GM06990 (cell line): ENCODE results near the gene FZD7.

ENCODE experiments used
- DNase-seq: peaks from one replicate; pipeline ENCODE4 v3.0.0-alpha.2; 2011; ENCODE audit not compliant: insufficient read length; ENCODE audit errors: extremely low read depth
- H3K27me3 ChIP-seq: replicated peaks from 2 replicates; pipeline ENCODE4 v1.6.0; 2011; ENCODE audit warnings: low read length; ENCODE audit not compliant: control insufficient read depth, insufficient read depth
- H3K36me3 ChIP-seq: 2 replicates; pipeline ENCODE4 v1.5.1; 2011; ENCODE audit warnings: low read length; ENCODE audit not compliant: control insufficient read depth, insufficient read depth
- H3K4me3 ChIP-seq: replicated peaks from 2 replicates; pipeline ENCODE4 v1.5.1; 2011; ENCODE audit warnings: low read depth, mild to moderate bottlenecking, control low read depth, low read length
- TF ChIP-seq, protein P1 (sequence below): IDR thresholded peaks from 2 replicates; pipeline ENCODE4 v1.5.1; 2011; ENCODE audit warnings: low read length, control low read depth, mild to moderate bottlenecking, inconsistent platforms; ENCODE audit not compliant: insufficient read depth, poor library complexity, severe bottlenecking

FZD7 gene

GRCh38 chr2:202019689-202020450 is 13.8 kb upstream of the FZD7 start:
- Histone ChIP-seq H3K36me3 (no peaks in the 10 kb centered on the region), H3K4me3 (no peak overlapping the region), H3K27me3 (no peaks in the 10 kb centered on the region)
- no peak for DNase-seq
- TF ChIP-seq, protein P1, sequence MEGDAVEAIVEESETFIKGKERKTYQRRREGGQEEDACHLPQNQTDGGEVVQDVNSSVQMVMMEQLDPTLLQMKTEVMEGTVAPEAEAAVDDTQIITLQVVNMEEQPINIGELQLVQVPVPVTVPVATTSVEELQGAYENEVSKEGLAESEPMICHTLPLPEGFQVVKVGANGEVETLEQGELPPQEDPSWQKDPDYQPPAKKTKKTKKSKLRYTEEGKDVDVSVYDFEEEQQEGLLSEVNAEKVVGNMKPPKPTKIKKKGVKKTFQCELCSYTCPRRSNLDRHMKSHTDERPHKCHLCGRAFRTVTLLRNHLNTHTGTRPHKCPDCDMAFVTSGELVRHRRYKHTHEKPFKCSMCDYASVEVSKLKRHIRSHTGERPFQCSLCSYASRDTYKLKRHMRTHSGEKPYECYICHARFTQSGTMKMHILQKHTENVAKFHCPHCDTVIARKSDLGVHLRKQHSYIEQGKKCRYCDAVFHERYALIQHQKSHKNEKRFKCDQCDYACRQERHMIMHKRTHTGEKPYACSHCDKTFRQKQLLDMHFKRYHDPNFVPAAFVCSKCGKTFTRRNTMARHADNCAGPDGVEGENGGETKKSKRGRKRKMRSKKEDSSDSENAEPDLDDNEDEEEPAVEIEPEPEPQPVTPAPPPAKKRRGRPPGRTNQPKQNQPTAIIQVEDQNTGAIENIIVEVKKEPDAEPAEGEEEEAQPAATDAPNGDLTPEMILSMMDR, result no peak

DNA sequence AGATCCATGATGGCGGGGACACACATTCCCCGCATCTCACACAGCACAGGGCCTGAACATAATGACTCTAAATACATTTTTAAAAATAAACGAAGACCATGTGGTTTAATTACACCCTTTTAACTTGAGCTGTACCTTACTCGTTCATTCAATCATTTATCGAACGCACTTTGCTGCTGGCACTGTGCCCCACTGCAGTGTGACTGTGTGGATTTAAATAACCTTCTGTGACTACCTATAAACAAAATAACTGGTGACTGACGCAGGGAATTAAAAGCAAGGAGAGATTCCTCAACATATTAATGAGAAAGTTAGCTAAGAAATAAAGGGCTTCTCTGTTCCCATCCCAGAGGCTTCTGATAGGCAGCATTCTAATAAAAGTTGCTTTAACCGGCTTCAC is 10.9 kb upstream of the FZD7 start:
- TF ChIP-seq, protein P1, result no peak
- no peak overlapping the region for H3K4me3 ChIP-seq
- DNase-seq, result no peak
- no peaks in the 10 kb centered on the region for H3K27me3 ChIP-seq
- no peaks in the 10 kb centered on the region for H3K36me3 ChIP-seq

- DNase-seq, result no peak
- no peak overlapping the region for H3K4me3 ChIP-seq
- TF ChIP-seq, protein P1, result no peak
Observed at GRCh38 chr2:202023198-202023903, 10.3 kb upstream of the FZD7 start.

DNA sequence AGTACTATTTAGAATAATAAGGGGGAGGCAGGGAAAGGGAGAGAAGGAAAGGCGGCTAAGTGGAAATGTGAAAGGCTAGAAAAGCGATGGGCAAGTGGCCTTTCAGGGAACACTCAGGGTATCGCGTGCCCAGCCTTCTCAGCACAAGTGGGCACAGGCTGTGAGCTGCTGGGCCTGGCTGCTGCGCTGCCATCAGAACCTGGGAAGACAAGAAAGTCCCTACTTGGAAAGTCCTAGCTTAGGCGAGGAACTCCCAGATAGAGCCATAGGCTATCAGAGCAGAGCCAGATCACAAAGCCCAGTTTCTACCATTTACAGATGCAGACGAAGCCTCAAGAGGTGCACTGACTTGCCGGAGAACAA is 9.8 kb upstream of the FZD7 start:
- no peak for DNase-seq
- TF ChIP-seq, protein P1, result no peak
- H3K27me3 ChIP-seq, result no peaks in the 10 kb centered on the region
- H3K4me3 ChIP-seq, result no peak overlapping the region
- H3K36me3 ChIP-seq, result no peaks in the 10 kb centered on the region

More at GRCh38 chr2:202023198-202023903, 10.3 kb upstream of the FZD7 start:
- no peaks in the 10 kb centered on the region for H3K36me3 ChIP-seq
- no peaks in the 10 kb centered on the region for H3K27me3 ChIP-seq

GRCh38 chr2:202024871-202025270 is 8.8 kb upstream of the FZD7 start:
- no peak for DNase-seq
- Histone ChIP-seq H3K27me3 (no peaks in the 10 kb centered on the region), H3K4me3 (no peak overlapping the region), H3K36me3 (no peaks in the 10 kb centered on the region)
- TF ChIP-seq, protein P1, result no peak
